T follicular helper cell (primary cell): ENCODE results near the gene SH2D3C.

ENCODE experiments used
- DNase-seq: peaks from one replicate; pipeline ENCODE4 v3.0.0-alpha.2; 2020; ENCODE audit warnings: low read depth

SH2D3C gene

DNA sequence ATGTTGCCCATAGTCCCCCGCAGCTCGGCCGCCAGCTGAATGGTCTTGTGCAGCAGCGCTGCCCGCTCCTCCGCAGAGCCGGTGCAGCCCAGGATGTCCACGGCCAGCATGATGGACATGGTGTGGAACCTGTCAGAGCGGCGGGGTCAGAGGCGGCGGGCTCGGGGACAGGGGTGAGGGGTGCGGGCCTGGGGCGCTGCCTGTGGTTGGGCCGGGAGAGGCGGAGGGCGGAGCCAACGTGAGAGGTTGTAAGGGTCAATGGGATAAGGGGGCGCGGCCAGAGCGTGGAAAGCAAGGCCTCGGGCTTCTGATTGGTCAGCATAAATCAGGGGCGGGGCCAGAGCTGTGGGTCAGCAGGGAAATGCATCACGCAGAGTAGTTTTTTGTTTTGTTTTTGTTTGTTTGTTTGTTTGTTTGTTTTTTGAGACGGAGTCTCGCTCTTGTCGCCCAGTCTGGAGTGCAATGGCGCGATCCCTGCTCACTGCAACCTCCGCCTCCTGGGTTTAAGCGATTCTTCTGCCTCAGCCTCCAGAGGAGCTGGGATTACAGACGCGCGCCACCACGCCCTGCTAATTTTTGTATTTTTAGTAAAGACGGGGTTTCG lies 36.5 kb downstream of the SH2D3C start:
- DNase-seq = no peak

DNA sequence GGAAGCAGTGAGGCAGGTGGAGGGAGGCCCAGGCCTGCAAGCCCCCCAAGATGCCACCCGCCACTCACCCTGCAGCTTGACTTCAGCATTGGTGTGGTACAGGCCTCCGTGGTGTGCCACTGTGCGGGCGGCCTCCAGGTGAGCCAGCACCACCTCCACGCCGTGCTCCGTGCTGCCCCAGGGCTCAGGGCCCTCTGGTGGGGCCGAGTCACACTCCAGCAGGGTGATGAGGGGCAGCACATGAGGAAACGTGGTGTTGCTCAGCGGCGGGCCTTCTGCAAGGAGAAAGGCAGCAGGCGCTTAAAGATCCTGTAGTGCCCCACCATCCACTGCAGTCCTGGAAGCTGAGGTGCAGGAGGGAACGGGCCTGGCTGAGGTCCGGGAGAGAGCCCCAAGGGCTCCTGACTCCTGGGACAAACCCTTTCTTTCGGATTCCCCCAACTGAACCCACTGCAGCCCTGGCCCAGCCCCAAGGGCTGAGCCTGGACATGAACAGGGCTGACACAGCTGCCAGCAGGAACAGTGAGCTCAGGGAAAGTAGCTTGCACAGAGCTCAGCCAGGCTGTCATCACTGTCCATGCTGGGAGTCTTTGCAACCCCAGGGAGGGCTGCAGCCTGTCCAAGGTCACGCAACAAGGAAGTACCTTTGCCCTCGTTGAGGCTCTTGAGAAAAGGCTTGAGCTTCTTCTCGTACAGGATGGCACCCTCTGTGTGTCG lies 38.7 kb downstream of the SH2D3C start:
- no peak for DNase-seq

DNA sequence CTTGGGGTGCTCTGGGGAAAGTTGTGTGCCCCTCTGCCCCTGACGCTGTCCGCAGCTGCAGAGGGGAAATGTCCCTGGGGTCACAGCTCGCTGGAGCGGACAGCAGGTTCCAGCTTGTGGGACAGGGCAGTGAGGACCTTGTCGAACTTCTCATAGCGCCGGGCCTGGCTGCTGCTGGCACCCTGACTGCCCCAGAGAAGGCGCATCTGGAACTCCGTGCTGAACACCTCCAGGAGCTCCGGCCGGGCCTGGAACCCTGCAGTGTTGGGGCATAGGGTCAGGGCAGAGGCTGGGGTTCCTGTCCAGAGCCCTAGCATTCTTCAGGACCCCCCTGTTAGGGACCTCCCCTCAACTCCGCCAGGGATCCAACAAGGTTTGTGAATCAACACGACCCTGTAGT lies 39.8 kb downstream of the SH2D3C start:
- no peak for DNase-seq

DNA sequence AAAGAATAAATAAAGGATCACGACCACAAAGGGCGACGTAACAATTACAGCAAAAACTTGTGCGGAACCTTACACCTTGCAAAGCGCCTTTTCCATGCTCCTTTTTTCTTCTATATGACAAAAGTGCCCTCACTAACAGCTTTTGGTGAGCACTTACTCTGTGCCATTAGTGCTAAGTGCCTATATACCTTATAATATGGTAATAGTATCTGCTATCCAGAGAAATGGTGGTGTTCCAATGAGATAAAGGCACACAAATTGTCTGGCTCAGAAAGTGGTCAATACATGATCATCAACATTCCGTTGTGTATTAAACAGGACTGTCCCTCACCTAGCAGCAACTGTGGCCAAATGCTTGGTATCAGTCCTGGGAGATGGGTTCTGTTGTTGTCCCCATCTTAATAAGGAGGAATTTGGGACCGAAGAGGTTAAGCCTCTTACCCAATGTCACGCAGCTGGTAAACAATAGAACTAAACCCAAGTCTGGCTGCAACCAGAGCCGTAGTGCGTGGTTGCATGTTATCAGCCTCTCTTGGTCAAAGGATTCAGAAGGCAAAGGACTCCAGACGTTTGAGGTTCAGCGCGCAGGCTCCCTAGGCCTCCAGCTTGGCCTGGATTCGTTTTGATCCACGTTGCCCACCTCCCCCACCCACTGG lies 42.8 kb downstream of the SH2D3C start:
- no peak for DNase-seq

DNA sequence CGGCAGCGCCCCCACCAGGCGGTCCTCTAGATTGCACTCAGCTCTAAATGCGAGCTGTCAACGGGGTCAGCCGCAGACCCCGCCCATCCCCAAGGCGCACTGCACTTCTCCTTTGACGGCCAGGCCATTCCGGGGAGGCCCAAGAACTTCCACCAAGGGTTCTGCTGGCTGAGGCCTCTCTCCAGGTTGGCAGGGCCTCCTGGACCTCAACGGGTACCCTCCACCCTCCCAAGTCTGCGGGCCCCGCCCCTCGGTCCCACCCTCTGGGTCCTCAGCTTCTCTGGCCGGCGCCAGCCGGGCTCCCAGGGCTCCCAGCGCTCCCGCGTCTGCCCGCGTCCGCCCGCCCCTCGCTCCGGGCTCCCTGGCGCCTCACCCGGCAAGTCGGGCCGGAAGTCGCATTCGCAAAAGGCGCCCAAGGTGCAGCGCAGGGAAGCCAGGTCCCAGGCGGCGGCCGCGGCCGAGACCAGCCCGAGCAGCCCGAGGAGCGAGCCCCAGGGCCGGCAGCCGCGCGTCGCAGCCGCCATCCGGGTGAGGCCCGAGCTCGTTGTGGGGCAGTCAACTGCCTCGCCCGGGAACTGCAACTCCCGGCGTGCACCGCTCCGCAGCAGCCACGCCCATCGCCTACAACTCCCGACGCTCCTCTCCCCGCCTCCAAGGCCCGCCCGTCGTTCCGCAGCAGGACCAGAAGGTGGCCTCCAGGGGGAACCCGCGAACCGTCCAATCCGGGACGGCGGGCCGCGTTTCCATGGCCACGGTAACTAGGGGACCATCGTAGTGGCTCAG lies 43.5 kb downstream of the SH2D3C start, which contains the start of gene TOR2A:
TOR2A (minus strand) TSS at position 548 of the 783 bp plus-strand sequence; CDS start at position 524, 24 bp downstream.
- peak; percentile 99 for DNase-seq

DNA sequence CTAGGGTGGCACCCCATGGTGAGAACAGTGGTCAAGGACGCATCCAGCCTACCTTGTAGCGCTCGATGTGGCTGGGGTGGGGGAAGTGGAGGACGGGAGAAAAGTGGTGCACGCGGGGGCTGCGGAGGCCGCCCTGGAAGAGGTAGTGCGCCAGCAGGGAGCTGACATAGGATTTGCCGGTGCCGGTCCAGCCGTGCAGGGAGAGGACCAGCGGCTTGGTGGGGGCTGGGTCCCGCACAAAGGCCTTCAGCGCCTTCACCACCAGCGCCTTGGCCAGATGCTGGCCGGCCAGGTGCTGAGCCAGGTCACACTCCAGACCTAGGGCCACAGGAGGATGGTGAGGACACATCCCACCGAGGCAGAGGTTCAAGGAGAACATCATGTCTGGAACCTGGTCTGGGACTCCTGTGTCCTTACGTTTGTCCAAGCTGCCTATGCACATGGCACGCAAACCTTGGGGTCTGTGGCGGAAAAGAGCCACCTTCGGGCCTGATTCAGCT lies 44.2 kb downstream of the SH2D3C start:
- no peak for DNase-seq

DNA sequence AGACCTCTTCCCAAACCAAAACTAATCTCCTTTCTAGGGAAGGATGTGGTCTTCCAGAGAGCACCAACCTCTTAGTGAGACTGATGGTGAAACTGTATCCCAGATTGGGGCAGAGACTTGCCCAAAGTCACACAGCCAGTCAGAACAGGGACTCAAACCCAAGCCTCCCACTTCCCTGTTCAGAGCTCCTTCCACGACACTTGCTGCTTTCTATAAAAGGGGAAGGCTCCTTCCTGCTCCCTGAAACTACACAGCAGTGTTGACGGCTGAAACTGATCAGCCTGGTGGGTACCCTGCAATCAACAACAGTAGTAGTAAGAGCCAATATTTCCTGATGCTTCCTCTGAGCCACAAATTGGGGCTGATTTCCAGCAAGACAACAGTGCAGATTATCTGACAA lies 44.9 kb downstream of the SH2D3C start:
- DNase-seq = no peak

DNA sequence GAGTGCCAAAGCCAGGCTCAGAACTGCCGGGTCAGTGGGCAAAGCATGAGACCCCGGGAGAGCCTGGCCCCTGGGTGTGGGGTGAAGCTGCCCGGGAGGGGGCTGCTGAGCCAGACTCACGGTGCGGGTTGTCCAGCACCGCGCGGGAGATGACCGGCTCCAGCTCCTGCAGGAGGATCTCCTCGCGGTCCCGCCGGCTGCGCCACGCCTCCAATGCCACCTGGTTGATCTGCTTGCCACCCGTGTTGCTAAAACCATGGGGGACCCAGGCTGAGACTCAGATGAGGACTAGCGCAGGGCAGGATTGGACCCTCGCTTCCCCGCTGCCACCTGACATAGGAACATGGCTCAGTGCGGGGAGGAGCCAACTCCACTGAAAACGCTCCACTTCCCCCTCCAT lies 46.0 kb downstream of the SH2D3C start:
- DNase-seq = no peak

DNA sequence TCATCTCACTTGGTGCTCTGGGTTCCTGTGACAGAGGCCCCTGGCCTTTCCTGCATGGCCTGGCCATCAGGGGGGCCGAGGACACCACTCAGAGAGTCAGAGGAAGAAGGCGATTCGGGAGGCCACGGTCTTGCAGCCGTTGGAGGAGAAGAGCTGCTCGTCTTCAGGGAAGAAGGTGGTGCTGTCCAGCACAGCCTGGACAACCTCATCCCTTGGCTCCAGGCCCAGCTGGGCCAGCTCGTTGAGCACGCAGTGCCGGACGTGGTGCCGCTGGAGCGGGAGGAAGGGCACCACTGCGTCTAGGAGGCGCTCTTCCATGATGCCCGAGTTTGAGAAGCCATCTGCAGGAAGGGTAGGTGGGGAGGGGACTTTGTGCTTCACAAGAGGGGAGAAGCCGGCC lies 46.5 kb downstream of the SH2D3C start:
- no peak for DNase-seq

DNA sequence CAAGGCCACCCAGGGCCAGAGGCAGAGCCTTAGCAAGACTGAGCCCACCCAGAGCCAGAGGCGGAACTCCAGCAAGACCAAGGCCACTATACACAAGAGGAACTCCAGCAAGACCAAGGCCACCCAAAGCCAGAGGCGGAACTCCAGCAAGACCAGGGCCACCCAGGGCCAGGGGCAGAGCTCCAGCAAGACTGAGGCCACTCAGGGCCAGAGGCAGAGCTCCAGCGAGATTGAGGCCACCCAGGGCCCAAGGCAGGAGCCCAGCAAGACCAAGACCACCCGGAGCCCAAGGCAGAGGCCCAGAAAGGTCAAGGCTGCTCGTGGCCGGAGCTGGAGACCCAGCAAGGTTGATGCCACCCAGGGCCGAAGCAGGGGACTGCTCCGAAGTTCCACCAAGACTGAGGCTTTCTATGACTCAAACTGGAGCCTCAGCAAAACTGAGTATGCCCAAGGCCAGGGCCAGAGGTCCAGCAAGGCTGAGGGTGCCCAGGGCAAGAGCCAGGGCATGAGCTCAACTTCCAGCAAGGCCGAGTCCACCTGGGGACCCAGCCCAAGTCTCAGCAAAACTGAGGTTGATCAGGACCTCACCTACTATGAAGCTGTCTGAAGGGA lies 47.6 kb downstream of the SH2D3C start:
- DNase-seq = no peak

DNA sequence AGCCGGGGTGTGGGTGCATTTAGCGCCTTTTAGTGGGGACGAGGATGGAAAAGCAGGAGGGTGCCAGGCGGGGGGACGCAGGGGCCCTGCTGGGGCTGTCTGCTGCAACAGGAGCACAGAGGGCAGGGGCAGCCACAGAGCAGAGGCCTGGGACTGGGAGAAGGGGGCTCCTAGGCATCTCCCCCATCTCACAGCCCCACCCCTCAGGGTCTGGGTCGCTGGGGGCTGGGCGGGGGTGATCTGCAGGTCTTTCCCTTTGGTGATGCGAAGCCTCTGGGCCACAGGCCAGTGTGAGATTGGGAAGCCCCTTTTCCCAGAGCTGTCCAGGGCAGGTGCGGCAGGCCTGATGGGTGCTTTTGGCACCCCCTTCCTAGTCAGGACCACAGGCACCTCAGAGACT lies 48.2 kb downstream of the SH2D3C start:
- no peak for DNase-seq

DNA sequence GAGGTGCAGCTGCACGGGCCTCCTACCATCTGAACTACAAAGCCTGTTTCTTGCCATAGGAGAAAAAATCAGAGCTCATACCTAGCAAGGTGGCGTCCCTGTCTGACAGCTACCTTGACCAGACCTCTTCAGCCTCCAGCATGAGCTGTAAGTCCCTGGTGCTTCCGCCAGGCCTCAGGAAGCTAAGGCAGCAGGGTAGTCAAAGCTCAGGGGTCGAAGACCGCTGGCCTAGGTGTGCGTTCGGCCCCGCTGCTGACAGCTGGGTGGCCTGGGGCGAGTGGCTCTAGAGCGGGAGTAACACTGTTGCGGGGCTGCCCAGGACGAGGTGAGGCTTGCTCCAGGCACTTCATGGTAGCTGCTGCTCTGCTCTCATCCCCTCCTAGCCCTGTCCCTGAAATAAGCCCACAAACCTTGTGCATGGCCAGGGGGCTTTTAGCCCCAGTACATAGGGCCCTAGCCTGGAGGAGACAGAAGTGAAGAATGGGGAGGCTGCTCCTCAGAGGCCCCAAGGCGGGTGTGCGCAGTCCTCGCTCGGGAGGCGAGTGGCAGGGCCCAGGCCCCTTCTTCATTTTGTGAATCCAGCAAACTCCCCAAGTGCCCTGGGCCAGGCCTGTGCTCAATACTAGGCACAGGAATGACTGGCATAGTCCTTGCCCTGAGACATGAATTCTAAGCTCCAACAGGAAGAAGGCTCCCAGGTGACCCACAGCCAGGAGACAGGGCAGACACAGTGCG lies 48.8 kb downstream of the SH2D3C start:
- no peak for DNase-seq

DNA sequence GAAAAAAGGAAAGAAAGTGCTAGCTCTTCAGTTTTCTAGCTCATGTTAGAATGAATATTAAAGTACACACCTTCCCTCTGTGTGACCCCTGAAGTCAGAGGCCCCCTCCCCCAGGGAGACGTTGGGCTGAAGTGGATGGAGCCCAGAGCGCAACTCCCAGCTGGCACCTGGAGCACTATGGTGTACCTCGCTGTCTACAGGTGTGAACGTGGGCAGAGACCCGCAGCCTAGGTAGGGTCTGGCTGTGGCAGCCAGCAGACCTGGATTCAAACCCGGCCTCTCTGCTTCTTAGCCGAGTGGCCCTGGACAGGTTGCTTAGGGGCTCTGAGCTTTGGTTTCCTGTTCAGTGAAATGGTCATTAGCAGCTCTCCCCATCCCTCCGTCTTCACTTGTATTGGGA lies 49.7 kb downstream of the SH2D3C start:
- DNase-seq = no peak

DNA sequence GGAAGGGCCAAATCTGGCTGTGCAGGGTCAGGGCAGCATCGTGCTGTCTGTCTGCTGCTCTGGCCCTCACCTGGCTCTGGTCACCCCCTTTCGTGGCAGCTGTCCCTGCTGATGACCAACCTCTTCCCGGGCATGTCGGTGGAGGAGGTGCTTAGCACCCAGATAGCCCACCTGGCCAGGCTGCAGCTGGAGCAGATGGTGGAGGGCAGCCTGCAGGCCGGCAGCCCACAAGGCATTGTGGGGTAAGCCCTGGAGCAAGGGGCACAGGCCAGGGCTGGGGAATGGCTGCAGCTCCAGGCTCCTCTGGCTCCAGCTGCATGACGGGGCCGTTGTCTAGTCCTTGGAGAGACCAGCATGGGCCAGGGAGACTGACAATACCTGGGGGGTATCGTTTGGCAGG lies 51.6 kb downstream of the SH2D3C start:
- no peak for DNase-seq

DNA sequence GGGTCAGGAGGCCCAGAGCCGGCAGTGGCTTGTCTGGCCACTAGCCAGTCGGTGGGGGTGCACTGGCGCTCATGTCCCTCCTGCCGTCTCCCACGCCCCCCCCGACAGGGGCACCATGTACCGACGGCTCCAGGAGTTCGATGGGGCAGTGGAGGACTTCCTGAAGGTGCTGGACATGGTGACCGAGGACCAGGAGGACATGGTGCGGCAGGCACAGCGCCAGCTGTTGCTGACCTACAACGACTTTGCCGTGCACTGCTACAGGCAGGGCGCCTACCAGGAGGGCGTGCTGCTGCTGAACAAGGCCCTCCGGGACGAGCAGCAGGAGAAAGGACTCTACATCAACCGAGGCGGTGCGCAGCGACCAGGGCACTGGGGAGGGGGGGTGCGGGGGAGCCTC lies 54.5 kb downstream of the SH2D3C start:
- DNase-seq = no peak

DNA sequence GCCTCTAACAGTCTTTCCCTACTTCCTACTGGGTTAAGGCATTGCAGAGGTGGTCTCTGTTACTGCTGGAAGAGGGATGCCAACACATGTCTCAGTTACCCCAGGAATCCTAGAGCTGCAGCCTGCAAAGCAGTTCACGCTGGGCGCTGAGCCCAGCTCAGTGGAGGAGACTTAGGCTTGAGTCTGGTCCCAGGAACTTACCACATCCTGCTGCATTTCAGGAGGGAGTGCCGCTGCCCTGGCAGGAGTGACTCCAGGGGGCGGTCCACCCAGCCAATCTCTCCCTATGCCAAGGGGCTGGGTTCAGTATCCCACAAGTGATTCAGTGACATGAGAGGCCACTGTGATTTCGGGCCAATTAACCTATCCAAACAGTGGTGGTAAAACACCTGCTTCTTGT lies 55.0 kb downstream of the SH2D3C start:
- no peak for DNase-seq

DNA sequence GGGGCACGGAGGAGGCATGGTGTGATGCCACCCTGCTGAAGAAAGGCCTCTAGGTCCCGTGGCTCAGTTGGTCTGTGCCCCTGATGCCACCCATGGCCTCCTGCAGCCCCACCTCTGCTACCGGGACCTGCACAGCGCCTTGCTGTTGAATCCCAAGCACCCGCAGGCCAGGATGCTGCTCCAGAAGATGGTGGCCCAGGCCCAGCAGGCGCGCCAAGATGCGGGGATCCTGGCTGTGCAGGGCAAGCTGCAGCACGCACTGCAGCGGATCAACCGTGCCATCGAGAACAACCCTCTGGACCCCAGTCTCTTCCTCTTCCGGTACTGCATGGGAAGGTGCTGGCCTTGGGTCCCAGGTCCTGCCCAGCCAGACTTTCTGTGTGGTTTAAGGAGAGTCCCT lies 55.5 kb downstream of the SH2D3C start:
- no peak for DNase-seq

DNA sequence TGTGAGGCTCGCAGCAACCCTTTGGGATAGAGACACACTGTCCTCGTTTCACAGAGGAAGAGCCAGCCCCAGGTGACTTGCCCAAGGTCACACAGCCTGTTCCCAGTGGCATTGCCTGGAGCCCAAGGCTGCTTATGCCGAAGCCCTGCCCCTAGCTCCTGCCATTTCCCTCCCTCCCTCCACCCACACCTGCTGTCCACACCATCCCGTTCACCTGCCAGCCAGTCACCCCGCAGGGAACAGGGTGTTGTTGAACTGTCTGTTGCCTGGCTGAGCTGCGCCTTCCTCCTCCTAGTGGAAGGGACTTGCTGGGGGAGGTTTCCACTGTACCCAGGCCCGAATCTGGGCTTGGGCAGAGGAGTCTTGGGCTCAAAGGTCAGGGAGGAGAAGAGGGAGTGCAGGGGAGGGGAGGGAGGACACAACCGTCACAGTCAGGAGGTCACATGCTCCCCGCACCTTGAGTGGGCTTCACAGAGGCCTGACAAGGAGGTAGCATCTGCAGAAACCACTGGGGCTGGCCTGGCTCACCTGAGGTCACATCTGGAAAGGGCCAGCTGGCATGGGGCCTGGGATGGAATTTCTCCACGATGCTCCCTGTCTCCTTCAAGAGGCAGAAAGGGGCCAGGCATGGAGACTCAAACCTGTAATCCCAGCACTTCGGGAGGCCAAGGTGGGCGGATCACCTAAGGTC lies 56.3 kb downstream of the SH2D3C start:
- no peak for DNase-seq

DNA sequence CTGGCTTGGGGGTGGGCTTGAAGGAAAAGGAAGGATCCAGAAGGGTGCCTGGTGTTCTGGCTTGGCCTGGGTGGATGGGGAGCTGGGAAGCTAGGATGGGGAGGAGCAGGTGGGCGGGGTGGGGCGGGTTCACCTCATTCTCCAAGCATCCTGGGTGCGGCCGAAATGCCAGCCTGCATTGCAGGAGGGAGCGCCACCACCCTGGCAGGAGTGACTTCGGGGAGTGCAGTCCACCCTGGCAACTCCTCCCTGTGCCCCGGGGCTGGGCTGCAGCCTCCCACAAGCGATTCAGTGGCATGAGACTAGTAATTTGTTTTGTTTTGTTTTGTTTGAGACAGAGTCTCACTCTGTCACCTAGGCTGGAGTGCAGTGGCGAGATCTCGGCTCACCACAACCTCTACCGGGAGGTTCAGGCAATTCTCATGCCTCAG lies 57.1 kb downstream of the SH2D3C start:
- DNase-seq = no peak

DNA sequence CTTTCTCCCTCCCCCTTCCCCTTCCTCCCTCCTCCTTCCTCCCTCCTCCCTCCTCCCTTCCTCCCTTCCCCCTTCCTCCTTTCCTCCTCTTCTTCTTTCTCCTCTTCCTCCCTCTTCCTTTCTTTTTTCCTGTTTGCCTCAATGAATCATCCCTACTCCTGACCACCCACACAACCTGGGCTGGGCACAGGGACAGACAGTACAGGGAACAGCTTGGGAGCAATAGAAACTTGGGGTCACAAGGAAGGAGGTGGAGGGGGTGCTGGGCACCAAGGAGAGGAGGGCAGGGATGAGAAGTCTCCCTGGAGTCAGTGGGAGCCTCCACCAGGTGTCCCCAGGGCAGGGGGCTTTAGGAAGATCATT lies 57.6 kb downstream of the SH2D3C start:
- no peak for DNase-seq
